ENCODE measurements around the gene FNDC8.

- TF ChIP-seq CTCF (conservative IDR thresholded peaks at IDR 0.05; ENCODE audit: low read length) (no peak), EZH2phosphoT487 (IDR thresholded peaks at IDR 0.05; ENCODE audit: borderline replicate concordance, low read depth, low read length) (no peak)
These were observed 19.7 kb upstream of the FNDC8 start for GRCh38 chr17:35101725-35102124.

Measured in OCI-LY7 (cell line).